Panc1 (cell line): Measurements from ENCODE around the gene FLII.

Experiments used
- CTCF ChIP-seq: fragments of 450-650 bp; IDR thresholded peaks from 2 replicates; pipeline ENCODE4 v1.5.1; 2017; ENCODE audit warnings: mild to moderate bottlenecking
- REST ChIP-seq, 2 experiments: IDR thresholded peaks; 2 replicates each; pipeline ENCODE4 v1.6.1; 2011 to 2012; ENCODE audit warnings: low read depth in 2 of 2, control low read depth in 1 of 2, low read length in 1 of 2, mild to moderate bottlenecking in 1 of 2, moderate library complexity in 1 of 2; ENCODE audit not compliant: insufficient read depth in 1 of 2
- SIN3A ChIP-seq: IDR thresholded peaks from 2 replicates; pipeline ENCODE4 v1.6.1; 2012; ENCODE audit warnings: low read depth, mild to moderate bottlenecking, low read length, moderate library complexity, borderline replicate concordance; ENCODE audit not compliant: insufficient read depth
- TCF7L2 ChIP-seq: IDR thresholded peaks from 2 replicates; pipeline ENCODE4 v1.6.1; 2011; ENCODE audit warnings: mild to moderate bottlenecking, low read depth, low read length, inconsistent platforms

- no peak for TF ChIP-seq CTCF
- no peak for TF ChIP-seq SIN3A
- TF ChIP-seq TCF7L2, result no peak
- TF ChIP-seq REST (IDR thresholded peaks at IDR 0.05; ENCODE audit: insufficient read depth in 1 of 2, low read depth in 2 of 2, low read length in 1 of 2), result no peak
Observed at GRCh38 chr17:18198530-18198929, 60.0 kb downstream of the FLII start.
